Endothelial cell of umbilical vein (primary cell): ENCODE data around the gene PLB1. TPM values are rescaled to one million over a fixed set of nuclear protein-coding genes. Genes with fewer than 3 reads are reported as not detected.

Source experiments
- BruUV-seq: library from RNA; stranded (reverse); fragments of 400-500 nt; replicated peaks from 2 replicates; lab custom pipeline; 2021; lab: Mats Ljungman, UMichigan
- CTCF ChIA-PET: fragments of 300-600, 350-600 bp; sonication (Branson Sonifier 250); formaldehyde crosslinking; loops from one replicate; lab custom pipeline; 2021; ENCODE audit warnings: antibody characterized with exemption, inconsistent platforms; lab: Charles Lee
- POLR2A ChIA-PET: fragments of 300-600, 350-600 bp; sonication (Branson Sonifier 250); formaldehyde crosslinking; loops from one replicate; lab custom pipeline; 2021; ENCODE audit warnings: antibody characterized with exemption, inconsistent platforms; lab: Charles Lee
- DNase-seq: peaks from one replicate; pipeline ENCODE4 v3.0.0-alpha.2; 2011; ENCODE audit warnings: low read depth, low spot score
- FAIRE-seq: peaks from 2 replicates; lab custom pipeline; 2011; peaks lifted over from hg19 to GRCh38; lab: Jason Lieb, UNC
- H2AFZ ChIP-seq: 2 replicates; pipeline ENCODE4 v1.6.0; 2012; ENCODE audit warnings: low read depth, low read length, control low read depth, inconsistent platforms
- H3K27ac ChIP-seq: 2 replicates; pipeline ENCODE4 v1.5.1; 2011; ENCODE audit warnings: low read depth, mild to moderate bottlenecking, control low read depth, low read length, moderate library complexity; ENCODE audit not compliant: insufficient read depth
- H3K27me3 ChIP-seq, 2 experiments: 2 replicates each; pipeline versions ENCODE4 v1.6.0 to v1.6.1; 2011; ENCODE audit warnings: low read length in 2 of 2, mixed read lengths in 1 of 2; ENCODE audit not compliant: control insufficient read depth in 2 of 2, insufficient read depth in 2 of 2
- H3K36me3 ChIP-seq, 2 experiments: 2 replicates in 1 of 2; 3 replicates in 1 of 2; pipeline ENCODE4 v1.5.1; 2011; ENCODE audit warnings: low read length in 2 of 2, mild to moderate bottlenecking in 1 of 2, moderate library complexity in 1 of 2; ENCODE audit not compliant: control insufficient read depth in 2 of 2, insufficient read depth in 2 of 2; ENCODE audit errors: extremely low read depth in 1 of 2
- H3K4me1 ChIP-seq: 3 replicates; pipeline ENCODE4 v1.5.1; 2011; ENCODE audit warnings: mild to moderate bottlenecking, low read length; ENCODE audit not compliant: control insufficient read depth, insufficient read depth; ENCODE audit errors: extremely low read depth
- H3K4me2 ChIP-seq: 2 replicates; pipeline ENCODE4 v1.6.1; 2011; ENCODE audit warnings: low read length, control low read depth, mixed read lengths; ENCODE audit not compliant: insufficient read depth
- H3K4me3 ChIP-seq, 3 experiments: fragments of 200-600 bp in 1 of 3; sonication (generic), shearing (Covaris generic) in 1 of 3; replicated peaks in 1 of 3; 2 replicates each; pipeline ENCODE4 v1.5.1; 2011 to 2016; ENCODE audit warnings: control low read depth in 3 of 3, low read length in 3 of 3, mild to moderate bottlenecking in 2 of 3, inconsistent platforms in 1 of 3, low read depth in 1 of 3, moderate library complexity in 1 of 3; ENCODE audit not compliant: insufficient read depth in 1 of 3
- H3K79me2 ChIP-seq: 2 replicates; pipeline ENCODE4 v1.6.0; 2012; ENCODE audit warnings: low read length, inconsistent platforms; ENCODE audit not compliant: control insufficient read depth, insufficient read depth
- H3K9ac ChIP-seq: replicated peaks from 2 replicates; pipeline ENCODE3; 2011; ENCODE audit warnings: low read length, control low read depth; ENCODE audit not compliant: insufficient read depth; ENCODE audit errors: extremely low read depth
- H3K9me1 ChIP-seq: replicated peaks from 3 replicates; pipeline ENCODE4 v1.6.0; 2011; ENCODE audit warnings: mild to moderate bottlenecking, low read length; ENCODE audit not compliant: control insufficient read depth, insufficient read depth; ENCODE audit errors: extremely low read depth
- H3K9me3 ChIP-seq: replicated peaks from 2 replicates; pipeline ENCODE4 v1.5.1; 2012; ENCODE audit warnings: low read length, inconsistent platforms; ENCODE audit not compliant: control insufficient read depth, insufficient read depth
- H4K20me1 ChIP-seq: replicated peaks from 2 replicates; pipeline ENCODE3; 2011; ENCODE audit warnings: mild to moderate bottlenecking, low read length; ENCODE audit not compliant: control insufficient read depth, insufficient read depth; ENCODE audit errors: extremely low read depth
- CTCF ChIP-seq, 2 donors: IDR thresholded peaks; 1 replicate in 1 of 2; 2 replicates in 1 of 2; pipeline ENCODE4 v1.5.1; 2011; ENCODE audit warnings: low read length in 2 of 2, mild to moderate bottlenecking in 2 of 2, moderate library complexity in 2 of 2, control low read depth in 1 of 2, inconsistent platforms in 1 of 2, low read depth in 1 of 2; ENCODE audit not compliant: insufficient read depth in 1 of 2; ENCODE audit errors: extremely low read depth in 1 of 2
- EZH2 ChIP-seq: IDR thresholded peaks from 2 replicates; pipeline ENCODE4 v1.6.1; 2012; ENCODE audit warnings: borderline replicate concordance, low read depth, mild to moderate bottlenecking, moderate library complexity, low read length, inconsistent platforms; ENCODE audit not compliant: severe bottlenecking
- FOS ChIP-seq: IDR thresholded peaks from 2 replicates; pipeline ENCODE4 v1.6.1; 2011; ENCODE audit warnings: mild to moderate bottlenecking, low read length, moderate library complexity, borderline replicate concordance; ENCODE audit not compliant: insufficient read depth
- GATA2 ChIP-seq: IDR thresholded peaks from 2 replicates; pipeline ENCODE4 v1.7.0; 2011; ENCODE audit warnings: low read depth, mild to moderate bottlenecking, moderate library complexity, mixed read lengths, low read length; ENCODE audit not compliant: insufficient read length, insufficient read depth
- JUN ChIP-seq: IDR thresholded peaks from 2 replicates; pipeline ENCODE4 v1.6.1; 2011; ENCODE audit warnings: borderline replicate concordance, low read depth; ENCODE audit not compliant: insufficient read length, insufficient read depth
- MAX ChIP-seq: IDR thresholded peaks from 2 replicates; pipeline ENCODE4 v1.6.1; 2011; ENCODE audit not compliant: insufficient read depth, insufficient read length
- MYC ChIP-seq: IDR thresholded peaks from one replicate; pipeline ENCODE4 v1.6.1; 2011; ENCODE audit warnings: mild to moderate bottlenecking, low read depth, low read length
- POLR2A ChIP-seq: IDR thresholded peaks from 2 replicates; pipeline ENCODE4 v1.6.1; 2012; ENCODE audit warnings: low read depth, mild to moderate bottlenecking, control low read depth, low read length
- POLR2AphosphoS5 ChIP-seq: IDR thresholded peaks from 2 replicates; pipeline ENCODE4 v1.6.1; 2012; ENCODE audit warnings: low read depth, mild to moderate bottlenecking, control low read depth, low read length, moderate library complexity; ENCODE audit not compliant: insufficient read depth
- dilution Hi-C: fragments of 300-500 bp; cut with MboI; formaldehyde crosslinking; loops from one replicate; pipeline ENCODE4 v1.15.0; 2019; ENCODE audit warnings: low sequenced_read_pairs; ENCODE audit not compliant: extremely low pct_ligation_motif_present
- intact Hi-C: fragments of 100-400 bp; cut with micrococcal nuclease; formaldehyde crosslinking; loops from one replicate; pipeline ENCODE4 v1.10.0; 2022
- polyA plus RNA-seq, 4 experiments: library from polyadenylated mRNA; depleted of rRNA in 3 of 4; stranded (reverse) in 3 of 4; unstranded in 1 of 4; fragments of >200 nt; gene quantifications; 2 replicates each; pipeline versions ENCODE4 v1.2.1 to v1.2.3, GENCODE V29; 2011 to 2012; ENCODE audit warnings: missing spikeins in 1 of 4
- total RNA-seq: library from RNA; stranded (reverse); gene quantifications from 2 replicates; pipeline ENCODE4 v1.2.3, GENCODE V29; 2021

The PLB1 gene
- total and polyA plus RNA-seq, 2 donors (not counting 3 experiments of a cell fraction or from before 2014, with no cell fraction given), result 0.75 to 0.80 TPM

- ChIA-PET CTCF (interaction anchor here (1.8 kb wide), 1 partner anchor 24 kb away, joined by 7 read pairs; no protein-coding TSS in a partner anchor), POLR2A (no interaction called here)
- Histone ChIP-seq H3K9ac (no peak overlapping the region), H3K79me2 (no peaks in the 10 kb centered on the region), H3K27ac (no peak overlapping the region), H3K4me2 (no peak overlapping the region), H3K4me3 (no peak overlapping the region), H3K9me1 (no peaks in the 10 kb centered on the region), H3K36me3 (no peaks in the 10 kb centered on the region), H2AFZ (no peak overlapping the region), H3K9me3 (no peaks in the 10 kb centered on the region), H3K4me1 (peaks cover 2% of the 10 kb centered on the region), H4K20me1 (no peaks in the 10 kb centered on the region), H3K27me3 (no peaks in the 10 kb centered on the region)
- DNase-seq (no peak), FAIRE-seq (no peak)
- BruUV-seq, result no TSS peak
- dilution Hi-C loops (no loop called here), intact Hi-C loops (no loop called here)
- TF ChIP-seq MAX (no peak), POLR2A (no peak), POLR2AphosphoS5 (no peak), EZH2 (no peak), MYC (no peak), JUN (no peak), FOS (no peak), GATA2 (no peak), CTCF (IDR thresholded peaks at IDR 0.05; ENCODE audit: extremely low read depth in 1 of 2, insufficient read depth in 1 of 2, low read depth in 1 of 2, low read length in 2 of 2) (no peak)
These were observed 74.6 kb downstream of the PLB1 start for GRCh38 chr2:28570431-28570830.
